Ecto neural progenitor cell (in vitro differentiated cells): ENCODE data around the gene MTURN.
"Not testable (repeated sequence)": the region's sequence is repeated elsewhere in the genome, so short reads cannot be mapped to it uniquely, and the experiment has no call there.

Experiments used
- DNase-seq: peaks from one replicate; pipeline ENCODE4 v3.0.0-alpha.2; 2018; ENCODE audit warnings: low spot score

The MTURN gene

GRCh38 chr7:30180718-30181117 lies 45.9 kb downstream of the MTURN start:
- DNase-seq = no peak

GRCh38 chr7:30181211-30181610 lies 46.4 kb downstream of the MTURN start:
- no peak for DNase-seq

- no peak for DNase-seq
These were observed 47.1 kb downstream of the MTURN start for GRCh38 chr7:30181736-30182522.

- DNase-seq = no peak
These were observed 48.0 kb downstream of the MTURN start for GRCh38 chr7:30182814-30183213.

GRCh38 chr7:30183749-30184369 lies 49.1 kb downstream of the MTURN start:
- no peak for DNase-seq

GRCh38 chr7:30184791-30185487 lies 50.2 kb downstream of the MTURN start:
- DNase-seq = no peak

GRCh38 chr7:30185496-30185895 lies 50.7 kb downstream of the MTURN start:
- DNase-seq = no peak

GRCh38 chr7:30186725-30187124 lies 51.9 kb downstream of the MTURN start:
- DNase-seq = no peak

GRCh38 chr7:30187513-30187912 lies 52.7 kb downstream of the MTURN start:
- no peak for DNase-seq

- DNase-seq = not testable (repeated sequence)
These were observed 53.6 kb downstream of the MTURN start for GRCh38 chr7:30188381-30188780.

- DNase-seq = no peak
These were observed 54.0 kb downstream of the MTURN start for GRCh38 chr7:30188811-30189210.

- DNase-seq = no peak
These were observed 57.0 kb downstream of the MTURN start for GRCh38 chr7:30191809-30192208.

- DNase-seq = no peak
These were observed 58.7 kb downstream of the MTURN start for GRCh38 chr7:30193336-30193943.

- DNase-seq = no peak
These were observed 61.6 kb downstream of the MTURN start for GRCh38 chr7:30196408-30196807.

GRCh38 chr7:30197438-30197837 lies 62.7 kb downstream of the MTURN start:
- no peak for DNase-seq

GRCh38 chr7:30199271-30199670 lies 64.5 kb downstream of the MTURN start:
- no peak for DNase-seq

GRCh38 chr7:30200591-30200990 lies 65.8 kb downstream of the MTURN start:
- DNase-seq = no peak

GRCh38 chr7:30201161-30201666 lies 66.4 kb downstream of the MTURN start:
- DNase-seq = no peak

- DNase-seq = no peak
These were observed 67.1 kb downstream of the MTURN start for GRCh38 chr7:30201921-30202320.

GRCh38 chr7:30202671-30203070 lies 67.9 kb downstream of the MTURN start:
- no peak for DNase-seq

GRCh38 chr7:30206491-30206890 lies 71.7 kb downstream of the MTURN start:
- no peak for DNase-seq

- DNase-seq = no peak
These were observed 72.2 kb downstream of the MTURN start for GRCh38 chr7:30206942-30207341.

GRCh38 chr7:30207376-30207775 lies 72.6 kb downstream of the MTURN start:
- no peak for DNase-seq
